ENCODE measurements around the gene IL23R.

GRCh38 chr1:67285780-67286488 lies 119.7 kb downstream of the IL23R start:
- TF ChIP-seq, protein P1, sequence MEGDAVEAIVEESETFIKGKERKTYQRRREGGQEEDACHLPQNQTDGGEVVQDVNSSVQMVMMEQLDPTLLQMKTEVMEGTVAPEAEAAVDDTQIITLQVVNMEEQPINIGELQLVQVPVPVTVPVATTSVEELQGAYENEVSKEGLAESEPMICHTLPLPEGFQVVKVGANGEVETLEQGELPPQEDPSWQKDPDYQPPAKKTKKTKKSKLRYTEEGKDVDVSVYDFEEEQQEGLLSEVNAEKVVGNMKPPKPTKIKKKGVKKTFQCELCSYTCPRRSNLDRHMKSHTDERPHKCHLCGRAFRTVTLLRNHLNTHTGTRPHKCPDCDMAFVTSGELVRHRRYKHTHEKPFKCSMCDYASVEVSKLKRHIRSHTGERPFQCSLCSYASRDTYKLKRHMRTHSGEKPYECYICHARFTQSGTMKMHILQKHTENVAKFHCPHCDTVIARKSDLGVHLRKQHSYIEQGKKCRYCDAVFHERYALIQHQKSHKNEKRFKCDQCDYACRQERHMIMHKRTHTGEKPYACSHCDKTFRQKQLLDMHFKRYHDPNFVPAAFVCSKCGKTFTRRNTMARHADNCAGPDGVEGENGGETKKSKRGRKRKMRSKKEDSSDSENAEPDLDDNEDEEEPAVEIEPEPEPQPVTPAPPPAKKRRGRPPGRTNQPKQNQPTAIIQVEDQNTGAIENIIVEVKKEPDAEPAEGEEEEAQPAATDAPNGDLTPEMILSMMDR (IDR thresholded peaks at IDR 0.05; ENCODE audit: insufficient read depth, low read length, poor library complexity, severe bottlenecking) = no peak
- TF ChIP-seq EZH2phosphoT487 (conservative IDR thresholded peaks at IDR 0.05; ENCODE audit: low read length) = no peak

All from SU-DHL-6 (cell line).